NCI-H2081 treated with DMSO at 0.1 percent for 48 hours (cell line): ENCODE results near the gene TEC.
A peak's percentile ranks its signal among the peaks of the same experiment; 100 is the strongest.

Source experiments
- DNase-seq: peaks from one replicate; lab custom pipeline; 2025; lab: John Stamatoyannopoulos, UW

TEC gene

DNA sequence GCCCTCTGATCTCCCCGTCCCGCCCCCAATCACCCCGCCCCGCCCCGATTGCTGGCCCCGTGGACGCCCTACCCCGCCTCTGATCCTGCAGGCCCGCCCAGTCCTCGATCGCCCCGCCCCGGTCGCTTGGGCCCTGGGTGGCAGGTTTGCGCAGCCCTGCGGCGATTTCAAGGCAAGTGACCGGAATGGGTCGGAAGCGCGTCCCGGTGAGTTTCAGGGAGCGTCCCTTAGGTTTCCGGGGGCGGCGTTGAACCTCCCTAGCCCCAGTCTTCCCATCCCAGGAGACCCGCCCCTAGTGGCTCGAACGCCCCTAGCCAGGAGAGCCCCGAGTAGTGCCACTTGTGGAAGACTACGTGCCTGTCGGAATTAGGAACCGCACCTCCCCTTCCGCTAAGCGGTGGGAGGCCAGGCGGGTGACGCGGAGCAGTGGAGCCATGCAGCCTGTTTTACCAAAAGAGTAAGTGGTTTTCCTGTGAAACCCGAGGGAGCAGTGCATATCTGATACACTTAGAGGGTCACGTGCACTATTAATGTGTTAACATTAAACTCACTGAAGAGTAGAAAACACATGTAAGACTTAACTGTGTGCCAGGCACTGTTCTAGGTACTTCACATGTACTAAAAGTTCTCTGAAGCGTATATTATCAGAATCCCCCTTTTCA, 354 bp upstream of the TEC start:
- DNase-seq, result peak; percentile 15

DNA sequence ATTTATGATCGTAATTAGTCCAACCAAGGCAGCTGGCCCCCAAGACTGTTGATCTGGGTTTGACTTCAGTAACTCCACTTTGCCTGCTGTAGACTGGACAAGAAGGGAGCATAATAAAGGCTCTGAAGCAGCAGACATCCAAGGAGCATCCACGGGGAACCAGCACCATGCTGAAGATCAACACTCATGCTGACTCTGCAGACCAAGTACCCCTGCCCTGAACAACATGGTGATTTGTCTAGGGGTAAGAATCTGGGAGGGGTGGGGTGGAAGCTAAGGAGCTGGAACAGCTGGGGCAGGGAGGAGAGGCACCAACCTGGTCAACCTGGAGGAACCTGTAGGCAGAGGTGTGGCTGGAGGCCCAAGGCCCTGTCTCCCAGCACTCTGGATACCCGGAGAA, 2.1 kb downstream of the TEC start:
- no peak for DNase-seq

DNA sequence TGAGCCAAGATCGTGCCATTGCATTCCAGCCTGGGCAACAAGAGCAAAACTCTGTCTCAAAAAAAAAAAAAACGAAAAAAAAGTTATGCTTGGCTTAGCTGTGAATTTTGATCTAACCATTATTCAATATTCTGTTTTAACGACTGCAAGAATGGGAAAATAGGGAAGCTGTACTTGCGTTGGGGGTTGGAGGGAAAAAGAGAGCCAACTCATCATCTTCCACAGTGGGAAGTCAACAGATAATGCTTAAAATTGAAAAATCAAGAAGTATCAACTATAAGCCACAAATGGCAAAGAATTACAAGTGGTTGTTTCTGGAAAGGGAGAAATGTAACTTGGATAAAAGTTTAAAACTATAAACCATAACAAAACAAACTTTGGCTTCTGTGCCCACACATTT, 2.9 kb downstream of the TEC start:
- no peak for DNase-seq

DNA sequence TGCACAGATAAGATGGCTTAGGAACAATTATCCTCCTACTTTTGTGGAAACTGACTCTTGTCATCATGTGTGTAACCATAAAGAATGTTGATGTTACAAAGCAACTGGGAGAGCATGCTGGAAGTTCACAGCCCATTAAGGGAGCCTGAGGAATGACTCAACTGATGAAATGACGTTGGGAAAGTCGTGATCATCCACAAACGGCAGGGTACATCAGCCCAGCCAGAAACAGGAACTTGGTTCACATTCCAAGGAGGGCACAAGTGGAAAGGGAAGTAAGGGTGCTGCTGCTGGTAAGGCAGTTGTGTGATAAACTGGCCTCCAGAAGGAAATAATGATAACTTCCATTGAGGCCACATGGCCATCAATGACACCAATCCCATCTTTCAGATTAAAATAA, 6.7 kb downstream of the TEC start:
- no peak for DNase-seq

- DNase-seq, result no peak
Measured at GRCh38 chr4:48262484-48262883, 7.2 kb downstream of the TEC start.

DNA sequence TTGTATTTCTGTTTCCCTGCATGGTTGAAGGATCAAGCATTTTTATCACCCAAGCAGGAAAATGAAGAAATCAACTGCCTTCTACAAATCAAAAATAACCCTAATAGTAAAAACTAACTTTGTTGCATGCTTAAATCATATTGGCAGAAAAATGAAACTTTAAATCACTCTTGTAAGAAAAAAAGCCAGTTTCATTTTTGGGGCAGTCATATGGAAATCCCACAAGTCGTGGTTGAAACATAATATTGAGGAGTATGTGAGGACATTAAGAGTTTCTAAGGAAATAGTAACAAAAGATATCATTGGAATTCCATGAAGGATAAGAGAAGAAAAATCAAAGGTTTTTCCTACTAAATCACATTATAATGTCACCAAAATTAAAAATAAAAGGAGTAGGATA, 8.4 kb downstream of the TEC start:
- no peak for DNase-seq

DNA sequence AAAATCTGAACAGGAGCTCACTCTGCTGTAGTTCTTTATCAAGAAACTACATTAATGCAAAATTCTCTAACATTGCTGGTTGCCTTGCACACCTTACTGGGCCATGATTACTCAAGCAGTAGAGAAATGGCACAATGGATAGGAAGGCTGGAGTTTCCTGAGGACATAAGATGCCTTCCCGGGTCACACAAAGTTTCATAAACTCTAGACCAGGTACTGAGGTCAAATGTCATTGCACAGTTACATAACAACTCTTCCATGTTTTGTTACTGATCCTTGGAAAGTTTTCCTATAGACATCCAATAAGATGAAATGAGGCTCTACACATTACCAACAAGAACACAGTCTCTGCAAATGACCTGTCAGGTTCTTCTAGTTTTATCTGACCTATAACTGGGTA, 9.9 kb downstream of the TEC start:
- DNase-seq, result no peak

GRCh38 chr4:48258845-48259397, 10.7 kb downstream of the TEC start:
- no peak for DNase-seq

DNA sequence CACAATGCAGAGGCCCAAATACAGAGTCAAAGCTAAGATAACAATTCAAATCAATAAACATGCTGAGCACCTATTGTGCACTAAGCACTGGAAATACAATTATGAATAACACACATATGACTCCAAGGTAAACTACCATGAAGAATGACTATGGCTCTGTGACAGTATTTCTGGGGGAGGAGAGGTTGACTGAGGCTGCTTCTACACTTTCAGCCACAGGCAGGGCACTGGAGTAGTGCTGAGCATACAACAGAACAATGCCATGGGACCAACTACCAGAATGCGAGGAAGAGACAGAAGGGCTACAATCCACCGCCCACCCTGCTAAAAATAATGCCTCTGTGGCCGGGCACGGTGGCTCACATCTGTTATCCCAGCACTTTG, 13.7 kb downstream of the TEC start:
- DNase-seq, result no peak

- DNase-seq, result no peak
Measured at GRCh38 chr4:48255072-48255958, 14.3 kb downstream of the TEC start.

DNA sequence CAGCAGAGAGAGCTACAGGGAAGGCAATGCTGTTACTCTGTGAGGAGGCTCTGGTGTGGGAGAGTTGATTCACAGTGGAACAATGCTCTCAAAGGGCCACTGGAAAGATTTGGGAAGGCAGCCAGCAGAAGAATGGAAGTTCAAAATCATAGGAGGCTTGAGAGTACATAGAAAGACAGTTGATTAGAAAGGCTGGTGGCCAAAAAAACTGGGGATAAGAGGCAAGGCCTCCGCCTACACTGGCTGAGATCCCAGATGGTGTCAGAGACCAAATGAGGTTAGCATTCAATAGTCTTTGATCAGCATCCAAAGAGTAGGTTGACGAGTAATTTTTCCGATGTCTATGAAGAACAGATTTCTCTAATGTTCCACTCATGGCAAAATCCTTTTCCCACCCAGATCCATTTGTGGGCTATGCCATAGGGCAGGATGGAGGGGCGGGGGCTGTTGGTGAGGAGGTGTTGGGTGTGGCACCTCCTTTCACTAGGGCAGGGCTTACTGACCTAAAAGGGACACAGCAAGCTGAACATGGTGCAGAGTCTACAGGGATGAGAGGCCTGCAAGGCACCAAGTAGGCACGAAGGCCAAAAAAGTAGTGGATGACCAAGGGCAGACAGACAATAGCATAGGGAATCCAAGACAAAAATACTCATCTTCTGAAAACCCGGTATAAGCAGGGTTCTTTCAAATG, 15.1 kb downstream of the TEC start:
- peak; percentile 81 for DNase-seq

DNA sequence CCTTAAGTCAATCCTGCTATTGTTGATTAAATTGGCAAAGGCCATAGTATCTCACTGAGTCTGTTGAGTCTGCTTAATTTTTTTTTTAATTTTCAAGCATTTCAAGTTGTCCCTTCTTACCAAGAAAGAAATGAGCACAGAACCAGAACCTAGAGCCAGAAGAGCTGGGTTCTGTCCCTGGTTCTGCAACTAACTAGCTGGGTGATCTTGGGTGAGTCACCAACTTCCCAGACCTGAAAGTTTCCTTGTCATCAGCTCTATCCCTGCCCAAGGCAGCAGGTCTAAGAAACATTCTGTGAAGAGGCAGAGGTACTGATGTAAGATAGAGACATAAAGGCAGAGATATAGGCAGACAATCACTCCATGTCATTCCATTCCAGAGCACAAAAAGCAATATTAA, 17.3 kb downstream of the TEC start:
- no peak for DNase-seq

GRCh38 chr4:48250980-48251379, 18.7 kb downstream of the TEC start:
- no peak for DNase-seq

DNA sequence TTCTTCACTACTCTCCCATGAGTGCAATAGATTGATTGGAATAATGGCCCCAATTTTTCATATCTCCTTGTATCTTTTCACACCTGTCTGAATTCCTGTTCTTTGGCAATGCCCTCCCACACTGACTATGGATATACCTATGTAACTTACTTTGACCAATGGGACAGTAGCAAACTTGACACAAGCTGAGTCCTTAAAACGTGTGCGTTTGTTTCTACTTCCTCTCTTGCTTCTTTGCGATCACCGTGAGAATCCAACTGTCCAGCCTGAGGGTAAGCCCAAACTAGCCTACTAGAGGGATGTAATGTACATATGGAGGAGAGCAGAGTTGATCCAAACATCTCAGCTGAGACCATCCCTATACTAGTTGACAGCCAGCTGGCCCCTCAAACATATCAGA, 19.3 kb downstream of the TEC start:
- no peak for DNase-seq

DNA sequence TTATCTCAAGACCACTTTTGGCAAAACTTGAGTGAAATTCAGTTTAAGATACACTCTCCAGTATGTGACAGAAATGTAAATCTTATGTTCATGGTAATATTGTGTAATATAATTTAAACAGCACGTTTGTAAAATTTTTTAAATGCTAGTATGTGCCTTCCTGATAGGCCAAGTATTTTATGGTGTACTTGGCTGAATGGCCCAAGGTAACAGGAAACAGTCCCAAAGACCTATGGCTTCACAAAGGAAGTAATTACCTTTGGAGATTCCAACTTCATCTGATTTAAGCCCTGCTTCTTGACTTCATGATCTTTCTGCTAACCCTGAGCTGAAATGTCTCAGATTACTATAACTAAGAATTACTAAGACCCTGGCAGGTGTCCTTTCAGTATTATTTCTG, 20.3 kb downstream of the TEC start:
- DNase-seq, result no peak

GRCh38 chr4:48248559-48248953, 21.1 kb downstream of the TEC start:
- no peak for DNase-seq

DNA sequence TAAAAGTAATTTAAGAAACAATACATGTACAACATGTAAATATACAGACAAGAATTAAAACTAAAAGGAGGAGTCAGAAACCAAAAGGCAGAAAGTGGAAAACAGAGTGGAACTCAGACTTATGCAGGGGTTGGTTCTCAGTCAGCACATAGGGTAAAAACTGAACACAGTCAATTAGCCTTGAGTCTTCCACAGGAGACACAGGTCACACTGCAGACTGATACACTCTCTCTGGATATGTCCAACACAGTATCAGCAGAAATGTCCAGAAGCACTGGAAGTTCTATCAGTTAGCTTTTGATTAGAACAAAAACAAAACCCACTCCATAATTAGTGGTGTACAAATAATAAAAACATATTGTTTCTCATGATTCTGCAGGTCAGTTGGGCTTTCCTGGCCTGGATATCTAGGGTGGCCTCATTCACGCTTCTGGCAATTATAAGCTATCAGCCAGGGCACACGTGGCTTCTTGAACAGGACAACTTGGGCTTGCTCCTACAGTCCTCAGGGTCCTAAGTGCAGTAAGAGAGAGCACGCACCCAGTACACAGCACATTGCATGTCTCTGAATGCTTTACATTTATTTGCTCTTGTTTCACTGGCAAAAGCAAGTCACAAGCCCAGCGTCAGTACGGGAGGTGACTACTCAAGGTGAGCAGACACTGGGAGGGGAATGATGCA, 21.6 kb downstream of the TEC start:
- no peak for DNase-seq

DNA sequence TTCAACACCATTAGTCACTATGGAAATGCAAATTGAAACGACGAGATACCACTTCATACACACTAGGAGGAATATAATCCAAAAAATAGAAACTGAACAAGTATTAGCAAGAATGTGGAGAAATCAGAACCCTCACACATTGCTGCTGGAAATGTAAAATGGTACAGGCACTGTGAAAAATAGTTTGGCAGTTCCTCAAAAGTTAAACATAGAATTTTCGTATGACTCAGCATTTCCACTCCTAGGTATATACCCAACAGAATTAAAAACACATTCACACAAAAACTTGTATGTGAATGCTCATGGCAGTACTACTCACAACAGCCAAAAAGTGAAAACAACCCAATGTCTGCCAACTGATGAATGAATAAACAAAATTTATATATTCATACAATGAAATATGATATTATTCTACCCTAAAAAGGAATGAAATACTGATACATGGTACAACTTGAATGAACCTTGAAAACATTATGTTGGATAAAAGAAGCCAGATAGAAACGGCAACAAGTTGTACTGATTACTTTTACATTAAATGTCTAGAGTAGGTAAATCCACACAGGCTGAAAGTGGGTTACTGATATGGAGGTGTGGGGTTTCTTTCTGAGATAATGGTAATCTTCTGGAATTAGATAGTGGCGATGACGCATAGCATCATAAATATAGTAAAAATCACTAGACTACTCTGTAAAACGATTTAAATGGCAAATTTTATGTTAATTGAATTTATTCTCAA, 22.3 kb downstream of the TEC start:
- DNase-seq, result no peak

GRCh38 chr4:48244665-48245064, 25.0 kb downstream of the TEC start:
- no peak for DNase-seq

- no peak for DNase-seq
Measured at GRCh38 chr4:48243887-48244286, 25.8 kb downstream of the TEC start.

- DNase-seq, result no peak
Measured at GRCh38 chr4:48243429-48243828, 26.2 kb downstream of the TEC start.
